SK-N-SH treated with all-trans-retinoic acid at 6 μM for 48 hours (cell line): Measurements from ENCODE around the gene AXIN1.
"Not testable (repeated sequence)": the region's sequence is repeated elsewhere in the genome, so short reads cannot be mapped to it uniquely, and the experiment has no call there.

Experiments used
- ARNTL ChIP-seq: fragments of 450-650 bp; formaldehyde crosslinking; IDR thresholded peaks from 2 replicates; pipeline ENCODE4 v1.5.0; 2020; ENCODE audit warnings: low read depth, mild to moderate bottlenecking, moderate library complexity, borderline replicate concordance
- CSDC2 ChIP-seq: fragments of 250-450 bp; sonication (Bioruptor Pico); IDR thresholded peaks from 2 replicates; pipeline ENCODE4 v1.5.0; 2020; ENCODE audit warnings: mild to moderate bottlenecking, moderate library complexity
- ESRRG ChIP-seq: fragments of 250-450 bp; sonication (Bioruptor Pico); IDR thresholded peaks from 2 replicates; pipeline ENCODE4 v1.6.1; 2021; ENCODE audit warnings: mild to moderate bottlenecking
- GLIS3 ChIP-seq: fragments of 250-450 bp; sonication (Bioruptor Pico); IDR thresholded peaks from 2 replicates; pipeline ENCODE4 v1.5.0; 2020; ENCODE audit warnings: mild to moderate bottlenecking, moderate library complexity
- RARB ChIP-seq: fragments of 250-450 bp; sonication (Bioruptor Pico); IDR thresholded peaks from 2 replicates; pipeline ENCODE4 v1.8.0; 2021; ENCODE audit warnings: mild to moderate bottlenecking, moderate library complexity
- ZFP3 ChIP-seq: fragments of 250-450 bp; sonication (Bioruptor Pico); IDR thresholded peaks from 2 replicates; pipeline ENCODE4 v1.5.0; 2020; ENCODE audit warnings: mild to moderate bottlenecking, moderate library complexity
- ZFP30 ChIP-seq: fragments of 450-650 bp; formaldehyde crosslinking; IDR thresholded peaks from 2 replicates; pipeline ENCODE4 v1.5.0; 2022; ENCODE audit warnings: mild to moderate bottlenecking, moderate library complexity
- ZNF565 ChIP-seq: fragments of 450-650 bp; formaldehyde crosslinking; conservative IDR thresholded peaks from 2 replicates; pipeline ENCODE4 v1.5.0; 2020; ENCODE audit warnings: low read depth, mild to moderate bottlenecking, moderate library complexity
- TF ChIP-seq, protein P1 (sequence below): fragments of 250-450 bp; sonication (Bioruptor Pico); IDR thresholded peaks from 2 replicates; pipeline ENCODE4 v1.5.1; 2021; ENCODE audit warnings: mild to moderate bottlenecking, moderate library complexity
- TF ChIP-seq, protein P2 (sequence below): fragments of 250-450 bp; sonication (Bioruptor Pico); IDR thresholded peaks from 2 replicates; pipeline ENCODE4 v1.8.0; 2020; ENCODE audit warnings: mild to moderate bottlenecking, moderate library complexity, borderline replicate concordance
- TF ChIP-seq, protein P3 (sequence below): fragments of 250-450 bp; sonication (Bioruptor Pico); IDR thresholded peaks from 2 replicates; pipeline ENCODE4 v1.8.0; 2021; ENCODE audit warnings: low read depth, mild to moderate bottlenecking, moderate library complexity, borderline replicate concordance

DNA sequence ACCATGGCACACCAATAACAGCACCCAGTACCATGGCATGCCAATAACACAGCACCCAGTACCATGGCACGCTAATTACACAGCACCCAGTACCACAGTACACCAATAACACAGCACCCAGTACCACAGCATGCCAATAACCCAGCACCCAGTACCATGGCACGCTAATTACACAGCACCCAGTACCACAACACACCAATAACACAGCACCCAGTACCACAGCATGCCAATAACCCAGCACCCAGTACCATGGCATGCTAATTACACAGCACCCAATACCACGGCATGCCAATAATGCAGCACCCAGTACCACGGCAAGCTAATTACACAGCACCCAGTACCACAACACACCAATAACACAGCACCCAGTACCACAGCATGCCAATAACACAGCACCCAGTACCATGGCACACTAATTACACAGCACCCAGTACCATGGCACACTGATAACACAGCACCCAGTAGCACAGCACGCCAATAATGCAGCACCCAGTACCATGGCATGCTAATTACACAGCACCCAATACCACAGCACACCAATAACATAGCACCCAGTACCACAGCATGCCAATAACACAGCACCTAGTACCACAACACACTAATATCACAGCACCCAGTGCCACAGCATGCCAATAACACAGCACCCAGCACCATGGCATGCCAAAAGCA lies 18.2 kb downstream of the AXIN1 start:
- not testable (repeated sequence) for TF ChIP-seq ZFP3 (CRISPR knock-in tag); ESRRG; ARNTL (CRISPR knock-in tag); GLIS3; ZFP30 (CRISPR knock-in tag); ZNF565 (CRISPR knock-in tag); CSDC2 (CRISPR knock-in tag); RARB (CRISPR knock-in tag)
- TF ChIP-seq, protein P1, sequence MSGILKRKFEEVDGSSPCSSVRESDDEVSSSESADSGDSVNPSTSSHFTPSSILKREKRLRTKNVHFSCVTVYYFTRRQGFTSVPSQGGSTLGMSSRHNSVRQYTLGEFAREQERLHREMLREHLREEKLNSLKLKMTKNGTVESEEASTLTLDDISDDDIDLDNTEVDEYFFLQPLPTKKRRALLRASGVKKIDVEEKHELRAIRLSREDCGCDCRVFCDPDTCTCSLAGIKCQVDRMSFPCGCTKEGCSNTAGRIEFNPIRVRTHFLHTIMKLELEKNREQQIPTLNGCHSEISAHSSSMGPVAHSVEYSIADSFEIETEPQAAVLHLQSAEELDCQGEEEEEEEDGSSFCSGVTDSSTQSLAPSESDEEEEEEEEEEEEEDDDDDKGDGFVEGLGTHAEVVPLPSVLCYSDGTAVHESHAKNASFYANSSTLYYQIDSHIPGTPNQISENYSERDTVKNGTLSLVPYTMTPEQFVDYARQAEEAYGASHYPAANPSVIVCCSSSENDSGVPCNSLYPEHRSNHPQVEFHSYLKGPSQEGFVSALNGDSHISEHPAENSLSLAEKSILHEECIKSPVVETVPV = not testable (repeated sequence)
- TF ChIP-seq, protein P2, sequence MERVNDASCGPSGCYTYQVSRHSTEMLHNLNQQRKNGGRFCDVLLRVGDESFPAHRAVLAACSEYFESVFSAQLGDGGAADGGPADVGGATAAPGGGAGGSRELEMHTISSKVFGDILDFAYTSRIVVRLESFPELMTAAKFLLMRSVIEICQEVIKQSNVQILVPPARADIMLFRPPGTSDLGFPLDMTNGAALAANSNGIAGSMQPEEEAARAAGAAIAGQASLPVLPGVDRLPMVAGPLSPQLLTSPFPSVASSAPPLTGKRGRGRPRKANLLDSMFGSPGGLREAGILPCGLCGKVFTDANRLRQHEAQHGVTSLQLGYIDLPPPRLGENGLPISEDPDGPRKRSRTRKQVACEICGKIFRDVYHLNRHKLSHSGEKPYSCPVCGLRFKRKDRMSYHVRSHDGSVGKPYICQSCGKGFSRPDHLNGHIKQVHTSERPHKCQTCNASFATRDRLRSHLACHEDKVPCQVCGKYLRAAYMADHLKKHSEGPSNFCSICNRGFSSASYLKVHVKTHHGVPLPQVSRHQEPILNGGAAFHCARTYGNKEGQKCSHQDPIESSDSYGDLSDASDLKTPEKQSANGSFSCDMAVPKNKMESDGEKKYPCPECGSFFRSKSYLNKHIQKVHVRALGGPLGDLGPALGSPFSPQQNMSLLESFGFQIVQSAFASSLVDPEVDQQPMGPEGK = not testable (repeated sequence)
- TF ChIP-seq, protein P3, sequence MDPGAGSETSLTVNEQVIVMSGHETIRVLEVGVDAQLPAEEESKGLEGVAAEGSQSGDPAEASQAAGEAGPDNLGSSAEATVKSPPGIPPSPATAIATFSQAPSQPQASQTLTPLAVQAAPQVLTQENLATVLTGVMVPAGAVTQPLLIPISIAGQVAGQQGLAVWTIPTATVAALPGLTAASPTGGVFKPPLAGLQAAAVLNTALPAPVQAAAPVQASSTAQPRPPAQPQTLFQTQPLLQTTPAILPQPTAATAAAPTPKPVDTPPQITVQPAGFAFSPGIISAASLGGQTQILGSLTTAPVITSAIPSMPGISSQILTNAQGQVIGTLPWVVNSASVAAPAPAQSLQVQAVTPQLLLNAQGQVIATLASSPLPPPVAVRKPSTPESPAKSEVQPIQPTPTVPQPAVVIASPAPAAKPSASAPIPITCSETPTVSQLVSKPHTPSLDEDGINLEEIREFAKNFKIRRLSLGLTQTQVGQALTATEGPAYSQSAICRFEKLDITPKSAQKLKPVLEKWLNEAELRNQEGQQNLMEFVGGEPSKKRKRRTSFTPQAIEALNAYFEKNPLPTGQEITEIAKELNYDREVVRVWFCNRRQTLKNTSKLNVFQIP (CRISPR knock-in tag) = not testable (repeated sequence)
